Left renal pelvis (tissue), 4 donors: Measurements from ENCODE around the gene MAGOH. TPM values are rescaled to one million over a fixed set of nuclear protein-coding genes. Genes with fewer than 3 reads are reported as not detected.

ENCODE experiments used
- DNase-seq, 4 donors: peaks; one replicate each; pipeline ENCODE4 v3.0.0-alpha.2; 2013; ENCODE audit warnings: low read depth in 4 of 4, low spot score in 3 of 4
- polyA plus RNA-seq, 4 donors: library from polyadenylated mRNA; unstranded; fragments of 120-200 nt; gene quantifications; one replicate each; pipeline ENCODE4 v1.2.1, GENCODE V29; 2013; ENCODE audit not compliant: insufficient read length in 4 of 4

Gene MAGOH
- polyA plus RNA-seq, 4 donors, result 72.4 to 103 (median 87.3) TPM

- DNase-seq, result no peak
Observed at GRCh38 chr1:53271446-53272090, 33.2 kb upstream of the MAGOH start.

GRCh38 chr1:53270873-53271272 is 32.6 kb upstream of the MAGOH start:
- no peak for DNase-seq

GRCh38 chr1:53270107-53270506 is 31.8 kb upstream of the MAGOH start:
- no peak for DNase-seq

- no peak for DNase-seq
Observed at GRCh38 chr1:53267761-53268160, 29.4 kb upstream of the MAGOH start.

- DNase-seq, result no peak
Observed at GRCh38 chr1:53266038-53266437, 27.7 kb upstream of the MAGOH start.

GRCh38 chr1:53265581-53265980 is 27.3 kb upstream of the MAGOH start:
- DNase-seq, result no peak

- DNase-seq, result no peak
Observed at GRCh38 chr1:53264048-53264447, 25.7 kb upstream of the MAGOH start.

GRCh38 chr1:53262000-53262399 is 23.7 kb upstream of the MAGOH start:
- no peak for DNase-seq

GRCh38 chr1:53260631-53261247 is 22.4 kb upstream of the MAGOH start:
- DNase-seq, result no peak

- DNase-seq, result no peak
Observed at GRCh38 chr1:53259932-53260331, 21.6 kb upstream of the MAGOH start.

- DNase-seq, result no peak
Observed at GRCh38 chr1:53258216-53258615, 19.9 kb upstream of the MAGOH start.

- no peak for DNase-seq
Observed at GRCh38 chr1:53257454-53258081, 19.2 kb upstream of the MAGOH start.

- DNase-seq, result no peak
Observed at GRCh38 chr1:53256511-53257453, 18.5 kb upstream of the MAGOH start.

GRCh38 chr1:53255031-53255430 is 16.7 kb upstream of the MAGOH start:
- DNase-seq, result no peak

GRCh38 chr1:53254011-53254640 is 15.8 kb upstream of the MAGOH start:
- no peak for DNase-seq

- DNase-seq, result no peak
Observed at GRCh38 chr1:53250325-53250724, 12.0 kb upstream of the MAGOH start.

GRCh38 chr1:53249706-53250105 is 11.4 kb upstream of the MAGOH start:
- no peak for DNase-seq

- DNase-seq, result no peak
Observed at GRCh38 chr1:53246261-53247134, 8.2 kb upstream of the MAGOH start.

GRCh38 chr1:53244141-53244540 is 5.8 kb upstream of the MAGOH start:
- no peak for DNase-seq

- no peak for DNase-seq
Observed at GRCh38 chr1:53242381-53242780, 4.1 kb upstream of the MAGOH start.
